ENCODE measurements around the gene PTH1R.

DNA sequence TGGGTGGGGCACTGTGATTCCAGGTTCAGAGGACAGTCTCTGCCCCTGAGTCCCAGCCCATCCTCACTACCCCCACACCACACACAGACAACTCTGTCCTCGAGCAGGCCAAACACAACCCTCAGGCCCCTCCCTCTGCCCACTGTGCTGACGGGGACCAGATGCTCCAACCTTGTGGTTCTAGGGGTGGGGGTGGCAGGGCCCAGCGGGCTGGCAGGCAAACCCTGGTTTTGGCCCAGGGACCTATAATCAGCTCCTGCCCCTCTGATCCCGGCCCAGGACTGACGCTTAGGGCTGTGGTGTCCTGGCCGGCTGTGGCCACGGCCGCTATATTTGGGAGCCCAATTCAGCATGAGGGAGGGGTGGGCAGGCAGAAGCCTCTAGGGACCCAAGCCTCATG, 9.2 kb upstream of the PTH1R start:
- TF ChIP-seq, protein P1, sequence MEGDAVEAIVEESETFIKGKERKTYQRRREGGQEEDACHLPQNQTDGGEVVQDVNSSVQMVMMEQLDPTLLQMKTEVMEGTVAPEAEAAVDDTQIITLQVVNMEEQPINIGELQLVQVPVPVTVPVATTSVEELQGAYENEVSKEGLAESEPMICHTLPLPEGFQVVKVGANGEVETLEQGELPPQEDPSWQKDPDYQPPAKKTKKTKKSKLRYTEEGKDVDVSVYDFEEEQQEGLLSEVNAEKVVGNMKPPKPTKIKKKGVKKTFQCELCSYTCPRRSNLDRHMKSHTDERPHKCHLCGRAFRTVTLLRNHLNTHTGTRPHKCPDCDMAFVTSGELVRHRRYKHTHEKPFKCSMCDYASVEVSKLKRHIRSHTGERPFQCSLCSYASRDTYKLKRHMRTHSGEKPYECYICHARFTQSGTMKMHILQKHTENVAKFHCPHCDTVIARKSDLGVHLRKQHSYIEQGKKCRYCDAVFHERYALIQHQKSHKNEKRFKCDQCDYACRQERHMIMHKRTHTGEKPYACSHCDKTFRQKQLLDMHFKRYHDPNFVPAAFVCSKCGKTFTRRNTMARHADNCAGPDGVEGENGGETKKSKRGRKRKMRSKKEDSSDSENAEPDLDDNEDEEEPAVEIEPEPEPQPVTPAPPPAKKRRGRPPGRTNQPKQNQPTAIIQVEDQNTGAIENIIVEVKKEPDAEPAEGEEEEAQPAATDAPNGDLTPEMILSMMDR (IDR thresholded peaks at IDR 0.05): no peak
- TF ChIP-seq POLR2A (IDR thresholded peaks at IDR 0.05) (no peak), POLR2AphosphoS5 (IDR thresholded peaks at IDR 0.05) (no peak), EP300 (IDR thresholded peaks at IDR 0.05) (no peak)

Measured in suprapubic skin (tissue), 4 donors.